Esophagus muscularis mucosa (tissue), 3 donors: Measurements from ENCODE around the gene LIFR.

ENCODE experiments used
- POLR2A ChIP-seq: fragments of 450-650 bp; IDR thresholded peaks from one replicate; pipeline ENCODE4 v1.6.1; 2017; ENCODE audit warnings: antibody characterized with exemption, moderate library complexity, mild to moderate bottlenecking, low read depth
- POLR2AphosphoS5 ChIP-seq, 2 donors: sonication (generic); formaldehyde crosslinking; IDR thresholded peaks; one replicate each; pipeline ENCODE4 v1.6.1; 2017; ENCODE audit warnings: antibody characterized with exemption in 2 of 2
- TF ChIP-seq, protein P1 (sequence below), 3 experiments: fragments of 200-600 bp in 2 of 3; fragments of 450-650 bp in 1 of 3; sonication (generic) in 2 of 3; IDR thresholded peaks; one replicate each; pipeline ENCODE4 v1.5.1; 2017 to 2019; ENCODE audit warnings: antibody characterized with exemption in 3 of 3, mild to moderate bottlenecking in 2 of 3, moderate library complexity in 1 of 3

GRCh38 chr5:38596981-38597380, 40.5 kb upstream of the LIFR start:
- TF ChIP-seq, protein P1, sequence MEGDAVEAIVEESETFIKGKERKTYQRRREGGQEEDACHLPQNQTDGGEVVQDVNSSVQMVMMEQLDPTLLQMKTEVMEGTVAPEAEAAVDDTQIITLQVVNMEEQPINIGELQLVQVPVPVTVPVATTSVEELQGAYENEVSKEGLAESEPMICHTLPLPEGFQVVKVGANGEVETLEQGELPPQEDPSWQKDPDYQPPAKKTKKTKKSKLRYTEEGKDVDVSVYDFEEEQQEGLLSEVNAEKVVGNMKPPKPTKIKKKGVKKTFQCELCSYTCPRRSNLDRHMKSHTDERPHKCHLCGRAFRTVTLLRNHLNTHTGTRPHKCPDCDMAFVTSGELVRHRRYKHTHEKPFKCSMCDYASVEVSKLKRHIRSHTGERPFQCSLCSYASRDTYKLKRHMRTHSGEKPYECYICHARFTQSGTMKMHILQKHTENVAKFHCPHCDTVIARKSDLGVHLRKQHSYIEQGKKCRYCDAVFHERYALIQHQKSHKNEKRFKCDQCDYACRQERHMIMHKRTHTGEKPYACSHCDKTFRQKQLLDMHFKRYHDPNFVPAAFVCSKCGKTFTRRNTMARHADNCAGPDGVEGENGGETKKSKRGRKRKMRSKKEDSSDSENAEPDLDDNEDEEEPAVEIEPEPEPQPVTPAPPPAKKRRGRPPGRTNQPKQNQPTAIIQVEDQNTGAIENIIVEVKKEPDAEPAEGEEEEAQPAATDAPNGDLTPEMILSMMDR (IDR thresholded peaks at IDR 0.05) = no peak
- TF ChIP-seq POLR2AphosphoS5 (IDR thresholded peaks at IDR 0.05) (no peak), POLR2A (no peak)
